HG03342 (cell line): Measurements from ENCODE around the gene ESD.
"Not testable (repeated sequence)": the region's sequence is repeated elsewhere in the genome, so short reads cannot be mapped to it uniquely, and the experiment has no call there.

Experiments used
- ATAC-seq: cut with Tn5 transposase; IDR thresholded peaks from one replicate; pipeline ENCODE4 v1.9.1; 2021; ENCODE audit warnings: mild to moderate bottlenecking, moderate library complexity; ENCODE audit not compliant: unreplicated experiment

Gene ESD

GRCh38 chr13:46796515-46797474, at the start of gene ESD:
Gene ESD (minus strand): TSS chr13:46797161. CDS start chr13:46791413, 5,748 bp downstream.
- peak; percentile 91 for ATAC-seq

- no peak for ATAC-seq
Measured at GRCh38 chr13:46846726-46847125, 49.8 kb upstream of the ESD start.

- no peak for ATAC-seq
Measured at GRCh38 chr13:46845146-46845545, 48.2 kb upstream of the ESD start.

- ATAC-seq = no peak
Measured at GRCh38 chr13:46844431-46844830, 47.5 kb upstream of the ESD start.

- ATAC-seq = no peak
Measured at GRCh38 chr13:46839399-46839798, 42.4 kb upstream of the ESD start.

GRCh38 chr13:46834657-46835056, 37.7 kb upstream of the ESD start:
- ATAC-seq = no peak

- peak; percentile 55 for ATAC-seq
Measured at GRCh38 chr13:46831588-46832194, 34.7 kb upstream of the ESD start.

GRCh38 chr13:46830405-46831005, 33.5 kb upstream of the ESD start:
- ATAC-seq = no peak

- ATAC-seq = no peak
Measured at GRCh38 chr13:46822551-46822950, 25.6 kb upstream of the ESD start.

GRCh38 chr13:46817838-46818476, 21.0 kb upstream of the ESD start:
- no peak for ATAC-seq

- no peak for ATAC-seq
Measured at GRCh38 chr13:46817095-46817494, 20.1 kb upstream of the ESD start.

GRCh38 chr13:46816371-46816770, 19.4 kb upstream of the ESD start:
- no peak for ATAC-seq

- ATAC-seq = no peak
Measured at GRCh38 chr13:46812301-46812797, 15.4 kb upstream of the ESD start.

GRCh38 chr13:46810440-46810839, 13.5 kb upstream of the ESD start:
- ATAC-seq = no peak

- ATAC-seq = not testable (repeated sequence)
Measured at GRCh38 chr13:46804921-46805320, 8.0 kb upstream of the ESD start.

- ATAC-seq = no peak
Measured at GRCh38 chr13:46804391-46804815, 7.4 kb upstream of the ESD start.

- ATAC-seq = no peak
Measured at GRCh38 chr13:46803586-46803985, 6.6 kb upstream of the ESD start.

GRCh38 chr13:46801858-46802257, 4.9 kb upstream of the ESD start:
- no peak for ATAC-seq

- ATAC-seq = no peak
Measured at GRCh38 chr13:46799139-46799538, 2.2 kb upstream of the ESD start.

- no peak for ATAC-seq
Measured at GRCh38 chr13:46797501-46798237, 708 bp upstream of the ESD start.
